Tibial nerve (tissue), 4 donors: ENCODE data around the gene GALNT10. TPM values are rescaled to one million over a fixed set of nuclear protein-coding genes. Genes with fewer than 3 reads are reported as not detected.

Source experiments
- DNase-seq, 2 donors: peaks; one replicate each; pipeline ENCODE4 v3.0.0-alpha.2; 2019; ENCODE audit warnings: low spot score in 2 of 2
- H3K27ac ChIP-seq, 4 donors: fragments of 200-600 bp; sonication (generic) in 3 of 4; one replicate each; pipeline ENCODE4 v1.5.1; 2017 to 2019; ENCODE audit warnings: mild to moderate bottlenecking in 1 of 4
- H3K27me3 ChIP-seq, 2 donors: fragments of 200-600 bp; sonication (generic) in 1 of 2; one replicate each; pipeline versions ENCODE4 v1.5.1 to v1.6.0; 2017 to 2019
- H3K36me3 ChIP-seq, 3 donors: fragments of 200-600 bp; sonication (generic); one replicate each; pipeline ENCODE4 v1.5.1; 2018 to 2019
- H3K4me1 ChIP-seq, 4 donors: fragments of 200-600 bp; sonication (generic) in 3 of 4; one replicate each; pipeline ENCODE4 v1.5.1; 2017 to 2019
- H3K4me3 ChIP-seq, 4 donors: fragments of 200-600 bp; sonication (generic) in 3 of 4; one replicate each; pipeline ENCODE4 v1.5.1; 2017 to 2019; ENCODE audit warnings: mild to moderate bottlenecking in 1 of 4, moderate library complexity in 1 of 4
- H3K9me3 ChIP-seq, 4 donors: fragments of 200-600 bp; sonication (generic) in 3 of 4; one replicate each; pipeline ENCODE4 v1.5.1; 2017 to 2019
- EP300 ChIP-seq, 2 donors: sonication (generic); formaldehyde crosslinking; IDR thresholded peaks; one replicate each; pipeline ENCODE4 v1.6.1; 2017; ENCODE audit warnings: antibody characterized with exemption in 2 of 2, mild to moderate bottlenecking in 1 of 2
- POLR2A ChIP-seq, 2 donors: fragments of 450-650 bp; IDR thresholded peaks; one replicate each; pipeline ENCODE4 v1.6.1; 2017; ENCODE audit warnings: antibody characterized with exemption in 2 of 2, mild to moderate bottlenecking in 2 of 2, moderate library complexity in 2 of 2
- WGBS, 2 donors: methylation state at CpG; one replicate each; pipeline ENCODE4 v1.1.5; 2018; 5-methylcytosine and 5-hydroxymethylcytosine counted together
- total RNA-seq, 4 donors: library from RNA; depleted of rRNA; stranded (reverse); fragments of >200 nt; gene quantifications; one replicate each; pipeline ENCODE4 v1.1.0, GENCODE V29; 2016
- TF ChIP-seq, protein P1 (sequence below), 5 experiments: fragments of 200-600 bp in 3 of 5; fragments of 450-650 bp in 2 of 5; sonication (generic) in 3 of 5; IDR thresholded peaks; one replicate each; pipeline ENCODE4 v1.5.1; 2016 to 2019; ENCODE audit warnings: antibody characterized with exemption in 5 of 5, mild to moderate bottlenecking in 3 of 5, moderate library complexity in 2 of 5

The GALNT10 gene
- total RNA-seq, 4 donors from 2014 or later = 24.1 to 41.2 (median 26.7) TPM

DNA sequence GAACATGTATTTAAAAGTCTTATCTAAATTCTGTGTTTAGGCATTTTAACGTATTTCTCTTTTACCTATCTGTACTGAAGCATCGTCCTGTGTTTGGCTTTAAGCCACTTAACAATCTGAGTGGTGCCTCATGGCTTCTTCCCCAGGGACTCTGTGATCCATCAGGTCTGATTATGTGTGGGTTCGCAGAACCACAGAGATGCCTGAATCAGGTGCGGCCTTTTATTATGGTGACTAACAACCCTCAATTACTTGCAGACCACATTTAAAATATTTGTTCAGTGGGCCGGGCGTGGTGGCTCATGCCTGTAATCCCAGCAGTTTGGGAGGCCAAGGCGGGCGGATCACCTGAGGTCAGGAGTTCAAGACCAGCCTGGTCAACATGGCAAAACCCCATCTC, 215.7 kb downstream of the GALNT10 start:
- no peaks in the 10 kb centered on the region for H3K27me3 ChIP-seq
- H3K36me3 ChIP-seq = peaks cover 0 to 24% (median 0%) of the 10 kb centered on the region in 3 donors
- H3K4me1 ChIP-seq = peaks cover 0 to 9% (median 3%) of the 10 kb centered on the region in 4 donors
- no peaks in the 10 kb centered on the region for H3K9me3 ChIP-seq
- H3K27ac ChIP-seq = no peak overlapping the region
- DNase-seq = no peak
- H3K4me3 ChIP-seq = no peak overlapping the region
- TF ChIP-seq POLR2A (IDR thresholded peaks at IDR 0.05) (no peak), EP300 (IDR thresholded peaks at IDR 0.05) (no peak)
- TF ChIP-seq, protein P1, sequence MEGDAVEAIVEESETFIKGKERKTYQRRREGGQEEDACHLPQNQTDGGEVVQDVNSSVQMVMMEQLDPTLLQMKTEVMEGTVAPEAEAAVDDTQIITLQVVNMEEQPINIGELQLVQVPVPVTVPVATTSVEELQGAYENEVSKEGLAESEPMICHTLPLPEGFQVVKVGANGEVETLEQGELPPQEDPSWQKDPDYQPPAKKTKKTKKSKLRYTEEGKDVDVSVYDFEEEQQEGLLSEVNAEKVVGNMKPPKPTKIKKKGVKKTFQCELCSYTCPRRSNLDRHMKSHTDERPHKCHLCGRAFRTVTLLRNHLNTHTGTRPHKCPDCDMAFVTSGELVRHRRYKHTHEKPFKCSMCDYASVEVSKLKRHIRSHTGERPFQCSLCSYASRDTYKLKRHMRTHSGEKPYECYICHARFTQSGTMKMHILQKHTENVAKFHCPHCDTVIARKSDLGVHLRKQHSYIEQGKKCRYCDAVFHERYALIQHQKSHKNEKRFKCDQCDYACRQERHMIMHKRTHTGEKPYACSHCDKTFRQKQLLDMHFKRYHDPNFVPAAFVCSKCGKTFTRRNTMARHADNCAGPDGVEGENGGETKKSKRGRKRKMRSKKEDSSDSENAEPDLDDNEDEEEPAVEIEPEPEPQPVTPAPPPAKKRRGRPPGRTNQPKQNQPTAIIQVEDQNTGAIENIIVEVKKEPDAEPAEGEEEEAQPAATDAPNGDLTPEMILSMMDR (IDR thresholded peaks at IDR 0.05) = no peak
- 93 to 94% methylated on average over 8 of the region's 8 CpGs for WGBS, 2 donors

GRCh38 chr5:154406826-154407225, 216.3 kb downstream of the GALNT10 start:
- H3K9me3 ChIP-seq = no peaks in the 10 kb centered on the region
- no peak for DNase-seq
- peaks cover 0 to 9% (median 3%) of the 10 kb centered on the region in 4 donors for H3K4me1 ChIP-seq
- H3K27ac ChIP-seq = no peak overlapping the region
- no peak overlapping the region for H3K4me3 ChIP-seq
- H3K27me3 ChIP-seq = no peaks in the 10 kb centered on the region
- TF ChIP-seq EP300 (IDR thresholded peaks at IDR 0.05) (no peak), POLR2A (IDR thresholded peaks at IDR 0.05) (no peak)
- TF ChIP-seq, protein P1 (IDR thresholded peaks at IDR 0.05) = no peak
- 98% methylated on average over 4 of the region's 4 CpGs for WGBS, 2 donors
- H3K36me3 ChIP-seq = peaks cover 0 to 30% (median 0%) of the 10 kb centered on the region in 3 donors

DNA sequence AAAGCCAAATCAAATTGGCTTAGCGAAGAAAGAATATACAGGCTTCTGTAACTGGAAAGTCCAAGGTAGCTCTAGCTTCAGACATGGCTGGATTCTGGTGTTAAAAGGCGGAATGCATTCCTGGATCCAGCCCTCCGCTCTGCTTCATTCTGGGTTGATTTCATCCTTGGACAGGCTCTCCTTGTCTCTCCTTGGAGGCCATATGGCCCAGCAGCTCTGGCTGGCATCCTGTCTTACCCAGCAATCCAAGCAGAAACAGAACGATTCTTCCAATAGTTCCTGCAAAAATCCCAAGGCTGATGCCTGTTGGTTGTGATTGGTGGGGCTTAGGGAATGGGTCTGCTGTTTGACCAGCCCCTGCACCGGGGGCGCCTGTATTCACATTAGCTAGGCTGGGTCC, 218.3 kb downstream of the GALNT10 start:
- Histone ChIP-seq H3K4me1 (peaks cover 0 to 9% (median 3%) of the 10 kb centered on the region in 4 donors), H3K4me3 (no peak overlapping the region), H3K9me3 (no peaks in the 10 kb centered on the region), H3K27me3 (no peaks in the 10 kb centered on the region), H3K27ac (no peak overlapping the region), H3K36me3 (peaks cover 0 to 50% (median 0%) of the 10 kb centered on the region in 3 donors)
- TF ChIP-seq POLR2A (IDR thresholded peaks at IDR 0.05) (no peak), EP300 (IDR thresholded peaks at IDR 0.05) (no peak)
- TF ChIP-seq, protein P1 (IDR thresholded peaks at IDR 0.05) = no peak
- 84 to 94% methylated on average over 6 of the region's 6 CpGs for WGBS, 2 donors
- no peak for DNase-seq

- TF ChIP-seq POLR2A (IDR thresholded peaks at IDR 0.05) (no peak), EP300 (IDR thresholded peaks at IDR 0.05) (no peak)
- TF ChIP-seq, protein P1 (IDR thresholded peaks at IDR 0.05) = no peak
- Histone ChIP-seq H3K4me1 (peaks cover 0 to 9% (median 3%) of the 10 kb centered on the region in 4 donors), H3K9me3 (no peaks in the 10 kb centered on the region), H3K4me3 (no peak overlapping the region), H3K27me3 (no peaks in the 10 kb centered on the region), H3K27ac (no peak overlapping the region), H3K36me3 (peaks cover 0 to 54% (median 0%) of the 10 kb centered on the region in 3 donors)
- no peak for DNase-seq
- WGBS, 2 donors = 86 to 90% methylated on average over 15 of the region's 15 CpGs
These were observed 218.8 kb downstream of the GALNT10 start for GRCh38 chr5:154409230-154409840.

DNA sequence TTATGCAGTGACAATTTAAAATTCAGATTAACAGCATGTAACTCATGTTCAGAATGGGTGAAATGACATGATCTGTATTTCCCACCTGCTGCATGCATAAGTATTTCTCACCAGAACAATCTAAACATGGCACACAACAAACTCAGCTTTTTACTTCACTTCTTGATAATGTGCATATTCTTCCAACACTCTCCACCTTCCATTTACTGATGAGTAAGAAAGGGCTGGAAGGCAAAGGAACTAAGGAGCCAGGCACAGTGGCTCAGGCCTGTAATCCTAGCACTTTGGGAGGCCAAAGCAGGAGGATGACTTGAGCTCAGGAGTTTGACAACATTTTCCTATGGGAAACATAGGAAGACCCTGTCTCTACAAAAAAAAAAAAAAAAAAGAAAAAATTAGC, 219.5 kb downstream of the GALNT10 start:
- no peak for DNase-seq
- Histone ChIP-seq H3K4me1 (peaks cover 0 to 5% (median 2%) of the 10 kb centered on the region in 4 donors), H3K4me3 (no peak overlapping the region), H3K27me3 (no peaks in the 10 kb centered on the region), H3K9me3 (no peaks in the 10 kb centered on the region), H3K36me3 (peaks cover 0 to 61% (median 0%) of the 10 kb centered on the region in 3 donors), H3K27ac (no peak overlapping the region)
- TF ChIP-seq EP300 (IDR thresholded peaks at IDR 0.05) = no peak
- TF ChIP-seq, protein P1 (IDR thresholded peaks at IDR 0.05) = no peak
- TF ChIP-seq POLR2A (IDR thresholded peaks at IDR 0.05) = no peak
